GM18498 (cell line): ENCODE data around the gene CTNNBL1.

Source experiments
- ATAC-seq: cut with Tn5 transposase; IDR thresholded peaks from one replicate; pipeline ENCODE4 v1.9.1; 2021; ENCODE audit warnings: mild to moderate bottlenecking, moderate library complexity; ENCODE audit not compliant: unreplicated experiment

Gene CTNNBL1

GRCh38 chr20:37895166-37895565, 201.3 kb downstream of the CTNNBL1 start:
- no peak for ATAC-seq

GRCh38 chr20:37896932-37897548, 203.2 kb downstream of the CTNNBL1 start:
- ATAC-seq, result no peak

- no peak for ATAC-seq
Measured at GRCh38 chr20:37898233-37899104, 204.6 kb downstream of the CTNNBL1 start.

- ATAC-seq, result no peak
Measured at GRCh38 chr20:37899105-37900045, 205.5 kb downstream of the CTNNBL1 start.

GRCh38 chr20:37901240-37901639, 207.4 kb downstream of the CTNNBL1 start:
- ATAC-seq, result no peak

GRCh38 chr20:37901654-37902503, 208.0 kb downstream of the CTNNBL1 start:
- ATAC-seq, result peak; percentile 65

- no peak for ATAC-seq
Measured at GRCh38 chr20:37902504-37903313, 208.9 kb downstream of the CTNNBL1 start, which contains the start of gene VSTM2L. TSS of gene VSTM2L (plus strand) at chr20:37903127. CDS start at chr20:37903351, 224 bp downstream.

- ATAC-seq, result no peak
Measured at GRCh38 chr20:37903317-37904007, 209.6 kb downstream of the CTNNBL1 start.

- ATAC-seq, result no peak
Measured at GRCh38 chr20:37904008-37904642, 210.3 kb downstream of the CTNNBL1 start.

GRCh38 chr20:37904845-37905373, 211.1 kb downstream of the CTNNBL1 start:
- no peak for ATAC-seq

- no peak for ATAC-seq
Measured at GRCh38 chr20:37905671-37906613, 212.1 kb downstream of the CTNNBL1 start.

- ATAC-seq, result no peak
Measured at GRCh38 chr20:37907330-37907676, 213.5 kb downstream of the CTNNBL1 start.

GRCh38 chr20:37907677-37908401, 214.0 kb downstream of the CTNNBL1 start:
- ATAC-seq, result no peak

- ATAC-seq, result no peak
Measured at GRCh38 chr20:37911261-37911660, 217.4 kb downstream of the CTNNBL1 start.

GRCh38 chr20:37911838-37912281, 218.0 kb downstream of the CTNNBL1 start:
- ATAC-seq, result no peak

GRCh38 chr20:37912874-37913273, 219.0 kb downstream of the CTNNBL1 start:
- ATAC-seq, result no peak
